B cell (primary cell): ENCODE measurements around the gene CHCHD3. TPM values are rescaled to one million over a fixed set of nuclear protein-coding genes. Genes with fewer than 3 reads are reported as not detected.

Source experiments
- ATAC-seq: fragments of 200-7000 bp; cut with Tn5 transposase; one replicate; pipeline ENCODE4 v1.10.0; 2021; ENCODE audit warnings: low read depth, mild to moderate bottlenecking, moderate number of reproducible peaks, moderate library complexity
- CTCF ChIA-PET: fragments of 350-600 bp; sonication (Branson Sonifier 250); formaldehyde crosslinking; loops from one replicate; lab custom pipeline; 2021; ENCODE audit warnings: antibody characterized with exemption, inconsistent platforms; lab: Charles Lee
- POLR2A ChIA-PET: fragments of 350-600 bp; sonication (Branson Sonifier 250); formaldehyde crosslinking; loops from one replicate; lab custom pipeline; 2021; ENCODE audit warnings: antibody characterized with exemption; lab: Charles Lee
- DNase-seq: peaks from one replicate; pipeline ENCODE4 v3.0.0; 2013
- H2AFZ ChIP-seq: 2 replicates; pipeline ENCODE4 v1.6.1; 2012; ENCODE audit warnings: mild to moderate bottlenecking, low read depth, low read length; ENCODE audit not compliant: insufficient read depth, poor library complexity, severe bottlenecking
- H3K27ac ChIP-seq, 2 donors: 1 replicate in 1 of 2; 2 replicates in 1 of 2; pipeline ENCODE4 v1.5.1; 2012 to 2013; ENCODE audit warnings: low read length in 2 of 2, mild to moderate bottlenecking in 2 of 2, moderate library complexity in 1 of 2
- H3K27me3 ChIP-seq, 4 experiments: fragments of 200-600 bp in 1 of 4; sonication (generic) in 1 of 4; replicated peaks in 1 of 4; 1 replicate in 2 of 4; 2 replicates in 2 of 4; pipeline versions ENCODE4 v1.6.1 to v1.7.0; 2013 to 2016; ENCODE audit warnings: low read length in 3 of 4, mild to moderate bottlenecking in 2 of 4, mixed read lengths in 1 of 4, moderate library complexity in 1 of 4; ENCODE audit not compliant: insufficient read depth in 4 of 4, control insufficient read depth in 3 of 4; ENCODE audit errors: control extremely low read depth in 1 of 4
- H3K36me3 ChIP-seq, 2 experiments: replicated peaks in 1 of 2; 1 replicate in 1 of 2; 2 replicates in 1 of 2; pipeline versions ENCODE4 v1.6.1 to v1.7.1; 2013; ENCODE audit warnings: low read length in 1 of 2; ENCODE audit not compliant: insufficient read depth in 2 of 2, control insufficient read depth in 1 of 2; ENCODE audit errors: control extremely low read depth in 1 of 2, extremely low read depth in 1 of 2
- H3K4me1 ChIP-seq, 2 donors: fragments of 200-600 bp in 1 of 2; sonication (generic) in 1 of 2; 1 replicate in 1 of 2; 2 replicates in 1 of 2; pipeline versions ENCODE4 v1.5.1 to v1.6.1; 2013 to 2017; ENCODE audit warnings: low read length in 2 of 2; ENCODE audit not compliant: control insufficient read depth in 2 of 2, insufficient read depth in 2 of 2
- H3K4me2 ChIP-seq: replicated peaks from 2 replicates; pipeline ENCODE3; 2012; ENCODE audit warnings: mild to moderate bottlenecking, low read depth, low read length; ENCODE audit not compliant: poor library complexity, severe bottlenecking
- H3K4me3 ChIP-seq, 5 experiments: fragments of 200-600 bp in 1 of 5; sonication (generic) in 1 of 5; 1 replicate in 3 of 5; 2 replicates in 2 of 5; pipeline versions ENCODE4 v1.5.1 to v1.7.0; 2011 to 2016; ENCODE audit warnings: low read length in 4 of 5, mild to moderate bottlenecking in 4 of 5, low read depth in 2 of 5, control low read depth in 1 of 5, moderate library complexity in 1 of 5; ENCODE audit not compliant: insufficient read depth in 1 of 5; ENCODE audit errors: control extremely low read depth in 1 of 5, extremely low read depth in 1 of 5
- H3K79me2 ChIP-seq: fragments of 200-600 bp; sonication (generic); one replicate; pipeline ENCODE4 v1.6.0; 2016; ENCODE audit warnings: low read length; ENCODE audit not compliant: control insufficient read depth, insufficient read depth
- H3K9ac ChIP-seq: fragments of 200-600 bp; sonication (generic); 2 replicates; pipeline ENCODE4 v1.6.1; 2017; ENCODE audit warnings: mild to moderate bottlenecking, low read length, moderate library complexity
- H3K9me3 ChIP-seq, 3 donors: one replicate each; pipeline versions ENCODE4 v1.6.1 to v1.7.1; 2013; ENCODE audit warnings: low read length in 2 of 3; ENCODE audit not compliant: control insufficient read depth in 2 of 3, insufficient read depth in 1 of 3; ENCODE audit errors: control extremely low read depth in 1 of 3
- H4K20me1 ChIP-seq: 2 replicates; pipeline ENCODE4 v1.6.0; 2012; ENCODE audit warnings: mild to moderate bottlenecking, low read length; ENCODE audit not compliant: insufficient read depth, control insufficient read depth, poor library complexity, severe bottlenecking
- H3K27ac Mint-ChIP-seq: one replicate; pipeline ENCODE4 v1.8.0; 2021; ENCODE audit warnings: mixed read lengths
- H3K27me3 Mint-ChIP-seq: one replicate; pipeline ENCODE4 v1.8.0; 2021; ENCODE audit warnings: mixed read lengths
- H3K4me1 Mint-ChIP-seq: one replicate; pipeline ENCODE4 v1.8.0; 2021; ENCODE audit warnings: mixed read lengths
- H3K4me3 Mint-ChIP-seq: one replicate; pipeline ENCODE4 v1.8.0; 2021; ENCODE audit warnings: mixed read lengths
- H3K9me3 Mint-ChIP-seq: one replicate; pipeline ENCODE4 v1.8.0; 2022; ENCODE audit warnings: mixed read lengths; ENCODE audit not compliant: insufficient read depth
- CTCF ChIP-seq: fragments of 200-600 bp; IDR thresholded peaks from one replicate; pipeline ENCODE4 v1.8.0; 2022; ENCODE audit warnings: antibody characterized with exemption, mild to moderate bottlenecking
- EZH2 ChIP-seq: IDR thresholded peaks from 2 replicates; pipeline ENCODE4 v1.6.1; 2012; ENCODE audit warnings: borderline replicate concordance, low read depth, mild to moderate bottlenecking, moderate library complexity, low read length; ENCODE audit not compliant: insufficient read depth, poor library complexity, severe bottlenecking
- WGBS: methylation state at CpG from one replicate; pipeline ENCODE4 v1.1.5; 2013; ENCODE audit warnings: missing lambda C conversion rate; ENCODE audit not compliant: insufficient coverage; 5-methylcytosine and 5-hydroxymethylcytosine counted together
- intact Hi-C: fragments of 100-400 bp; cut with micrococcal nuclease; formaldehyde crosslinking; loops from one replicate; pipeline ENCODE4 v1.10.0; 2022
- polyA plus RNA-seq: library from polyadenylated mRNA; depleted of rRNA; stranded (reverse); fragments of >200 nt; gene quantifications from 2 replicates; pipeline ENCODE4 v1.2.3, GENCODE V29; 2012
- total RNA-seq, 2 donors: library from RNA; stranded (reverse); fragments of 120-200 nt in 1 of 2; gene quantifications; 1 replicate in 1 of 2; 2 replicates in 1 of 2; pipeline versions ENCODE4 v1.2.3 to v1.2.4, GENCODE V29; 2013 to 2022

CHCHD3 gene
- total and polyA plus RNA-seq, 2 donors (not counting 1 experiment from before 2014, with no cell fraction given), result 20.1 to 38.4 TPM

- POLR2A ChIA-PET, result no interaction called here
- ATAC-seq, result no peak
Observed at GRCh38 chr7:132846086-132846485, 235.8 kb downstream of the CHCHD3 start.

GRCh38 chr7:132842478-132842877 is 239.4 kb downstream of the CHCHD3 start:
- no peak for TF ChIP-seq CTCF
- no peak for TF ChIP-seq EZH2
- Mint-ChIP-seq H3K27ac (no peak overlapping the region), H3K4me1 (no peaks in the 10 kb centered on the region), H3K4me3 (no peak overlapping the region), H3K9me3 (no peaks in the 10 kb centered on the region), H3K27me3 (no peaks in the 10 kb centered on the region)
- WGBS, result 100% methylated on average over 1 of the region's 4 CpGs
- ChIA-PET CTCF (no interaction called here), POLR2A (no interaction called here)
- H2AFZ ChIP-seq, result no peak overlapping the region
- no peak for DNase-seq
- no peaks in the 10 kb centered on the region for H3K27me3 ChIP-seq
- ATAC-seq, result no peak
- intact Hi-C loops, result no loop called here
- no peak overlapping the region for H3K27ac ChIP-seq
- no peak overlapping the region for H3K4me2 ChIP-seq
- no peak overlapping the region for H3K9ac ChIP-seq
- H3K4me3 ChIP-seq, result no peak overlapping the region
- no peaks in the 10 kb centered on the region for H3K9me3 ChIP-seq
- peaks cover 0 to 3% of the 10 kb centered on the region in 2 experiments for H3K36me3 ChIP-seq
- no peaks in the 10 kb centered on the region for H3K4me1 ChIP-seq
- no peaks in the 10 kb centered on the region for H4K20me1 ChIP-seq
- no peaks in the 10 kb centered on the region for H3K79me2 ChIP-seq

More at GRCh38 chr7:132846086-132846485, 235.8 kb downstream of the CHCHD3 start:
- no peaks in the 10 kb centered on the region for H3K27me3 Mint-ChIP-seq
- DNase-seq, result no peak
- Histone ChIP-seq H3K9me3 (no peaks in the 10 kb centered on the region), H3K27me3 (no peaks in the 10 kb centered on the region), H3K4me1 (no peaks in the 10 kb centered on the region), H3K4me3 (no peak overlapping the region), H3K79me2 (no peaks in the 10 kb centered on the region), H3K36me3 (peaks cover 0 to 5% of the 10 kb centered on the region in 2 experiments), H3K4me2 (no peak overlapping the region), H3K9ac (no peak overlapping the region), H3K27ac (no peak overlapping the region), H4K20me1 (no peaks in the 10 kb centered on the region), H2AFZ (no peak overlapping the region)
- H3K4me1 Mint-ChIP-seq, result no peaks in the 10 kb centered on the region
- H3K9me3 Mint-ChIP-seq, result no peaks in the 10 kb centered on the region
- no peak overlapping the region for H3K27ac Mint-ChIP-seq
- 100% methylated on average over 1 of the region's 3 CpGs for WGBS
- intact Hi-C loops, result no loop called here
- TF ChIP-seq EZH2, result no peak
- no peak for TF ChIP-seq CTCF
- CTCF ChIA-PET, result no interaction called here
- H3K4me3 Mint-ChIP-seq, result no peak overlapping the region
